DOHH2 (cell line): ENCODE measurements around the gene ANKS3.

Experiments used
- H3F3A ChIP-seq: fragments of 200-600 bp; sonication (generic), shearing (Covaris generic); 2 replicates; pipeline ENCODE4 v1.6.0; 2016; ENCODE audit warnings: antibody characterized with exemption, mild to moderate bottlenecking; ENCODE audit not compliant: control insufficient read depth, insufficient read depth
- H3K27ac ChIP-seq: fragments of 200-600 bp; sonication (generic); 2 replicates; pipeline ENCODE4 v1.5.1; 2014; ENCODE audit warnings: low read depth, mild to moderate bottlenecking, low read length, moderate library complexity
- H3K27me3 ChIP-seq: fragments of 200-600 bp; sonication (generic); 2 replicates; pipeline ENCODE4 v1.6.1; 2014; ENCODE audit warnings: mild to moderate bottlenecking, low read length, mixed read lengths; ENCODE audit not compliant: control insufficient read depth
- H3K36me3 ChIP-seq: fragments of 200-600 bp; sonication (generic); 2 replicates; pipeline ENCODE4 v1.6.1; 2014; ENCODE audit warnings: mild to moderate bottlenecking, low read length, moderate library complexity, mixed read lengths; ENCODE audit not compliant: control insufficient read depth
- H3K4me1 ChIP-seq: fragments of 200-600 bp; sonication (generic); 2 replicates; pipeline ENCODE4 v1.6.1; 2014; ENCODE audit warnings: mild to moderate bottlenecking, low read length, mixed read lengths; ENCODE audit not compliant: control insufficient read depth
- H3K4me2 ChIP-seq: fragments of 200-600 bp; sonication (generic); 2 replicates; pipeline ENCODE4 v1.6.0; 2014; ENCODE audit warnings: mild to moderate bottlenecking, low read length, moderate library complexity
- H3K4me3 ChIP-seq: fragments of 200-600 bp; sonication (generic); 2 replicates; pipeline ENCODE4 v1.5.1; 2014; ENCODE audit warnings: mild to moderate bottlenecking, low read length, mixed read lengths
- H3K79me2 ChIP-seq: fragments of 200-600 bp; sonication (generic); 2 replicates; pipeline ENCODE4 v1.6.1; 2014; ENCODE audit warnings: mild to moderate bottlenecking, low read length, mixed read lengths; ENCODE audit not compliant: control insufficient read depth
- H3K9me2 ChIP-seq: fragments of 200-600 bp; sonication (generic); replicated peaks from 2 replicates; pipeline ENCODE4 v1.6.1; 2014; ENCODE audit warnings: mild to moderate bottlenecking, low read length, mixed read lengths; ENCODE audit not compliant: control insufficient read depth
- H3K9me3 ChIP-seq: fragments of 200-600 bp; sonication (generic); 2 replicates; pipeline ENCODE4 v1.6.1; 2014; ENCODE audit warnings: antibody characterized with exemption, low read length, mixed read lengths; ENCODE audit not compliant: control insufficient read depth, insufficient read depth
- H4K20me1 ChIP-seq: fragments of 200-600 bp; sonication (generic); 2 replicates; pipeline ENCODE4 v1.6.0; 2014; ENCODE audit warnings: low read depth, mild to moderate bottlenecking, antibody characterized with exemption, low read length, moderate library complexity; ENCODE audit not compliant: control insufficient read depth, insufficient read depth
- EZH2phosphoT487 ChIP-seq: fragments of 200-600 bp; sonication (generic); IDR thresholded peaks from 2 replicates; pipeline ENCODE4 v1.6.1; 2017; ENCODE audit warnings: borderline replicate concordance, mild to moderate bottlenecking, antibody characterized with exemption, low read length, moderate library complexity, mixed read lengths
- TF ChIP-seq, protein P1 (sequence below): fragments of 200-600 bp; sonication (generic); IDR thresholded peaks from one replicate; pipeline ENCODE4 v1.5.1; 2014; ENCODE audit warnings: antibody characterized with exemption, mild to moderate bottlenecking, low read depth, low read length; ENCODE audit not compliant: poor library complexity, severe bottlenecking

ANKS3 gene

GRCh38 chr16:4648917-4649316 is 85.2 kb downstream of the ANKS3 start:
- peaks cover 25% of the 10 kb centered on the region for H3K79me2 ChIP-seq
- no peaks in the 10 kb centered on the region for H4K20me1 ChIP-seq
- H3K27ac ChIP-seq = no peak overlapping the region
- no peak overlapping the region for H3K4me2 ChIP-seq
- H3K9me3 ChIP-seq = no peaks in the 10 kb centered on the region
- no peak overlapping the region for H3K4me3 ChIP-seq
- H3K9me2 ChIP-seq = no peaks in the 10 kb centered on the region
- no peaks in the 10 kb centered on the region for H3K4me1 ChIP-seq
- no peaks in the 10 kb centered on the region for H3K27me3 ChIP-seq
- TF ChIP-seq, protein P1, sequence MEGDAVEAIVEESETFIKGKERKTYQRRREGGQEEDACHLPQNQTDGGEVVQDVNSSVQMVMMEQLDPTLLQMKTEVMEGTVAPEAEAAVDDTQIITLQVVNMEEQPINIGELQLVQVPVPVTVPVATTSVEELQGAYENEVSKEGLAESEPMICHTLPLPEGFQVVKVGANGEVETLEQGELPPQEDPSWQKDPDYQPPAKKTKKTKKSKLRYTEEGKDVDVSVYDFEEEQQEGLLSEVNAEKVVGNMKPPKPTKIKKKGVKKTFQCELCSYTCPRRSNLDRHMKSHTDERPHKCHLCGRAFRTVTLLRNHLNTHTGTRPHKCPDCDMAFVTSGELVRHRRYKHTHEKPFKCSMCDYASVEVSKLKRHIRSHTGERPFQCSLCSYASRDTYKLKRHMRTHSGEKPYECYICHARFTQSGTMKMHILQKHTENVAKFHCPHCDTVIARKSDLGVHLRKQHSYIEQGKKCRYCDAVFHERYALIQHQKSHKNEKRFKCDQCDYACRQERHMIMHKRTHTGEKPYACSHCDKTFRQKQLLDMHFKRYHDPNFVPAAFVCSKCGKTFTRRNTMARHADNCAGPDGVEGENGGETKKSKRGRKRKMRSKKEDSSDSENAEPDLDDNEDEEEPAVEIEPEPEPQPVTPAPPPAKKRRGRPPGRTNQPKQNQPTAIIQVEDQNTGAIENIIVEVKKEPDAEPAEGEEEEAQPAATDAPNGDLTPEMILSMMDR = no peak
- no peaks in the 10 kb centered on the region for H3F3A ChIP-seq
- peaks cover 16% of the 10 kb centered on the region for H3K36me3 ChIP-seq

GRCh38 chr16:4647644-4647980 is 86.5 kb downstream of the ANKS3 start:
- Histone ChIP-seq H3F3A (no peaks in the 10 kb centered on the region), H3K4me1 (no peaks in the 10 kb centered on the region), H3K36me3 (peaks cover 16% of the 10 kb centered on the region), H3K9me3 (no peaks in the 10 kb centered on the region), H3K27me3 (no peaks in the 10 kb centered on the region), H4K20me1 (no peaks in the 10 kb centered on the region), H3K9me2 (no peaks in the 10 kb centered on the region), H3K27ac (no peak overlapping the region), H3K79me2 (peaks cover 31% of the 10 kb centered on the region), H3K4me3 (no peak overlapping the region), H3K4me2 (no peak overlapping the region)
- TF ChIP-seq, protein P1 = no peak
- no peak for TF ChIP-seq EZH2phosphoT487

GRCh38 chr16:4646773-4647643 is 87.1 kb downstream of the ANKS3 start:
- Histone ChIP-seq H3K79me2 (peaks cover 33% of the 10 kb centered on the region), H3K4me3 (no peak overlapping the region), H3K4me1 (no peaks in the 10 kb centered on the region), H4K20me1 (no peaks in the 10 kb centered on the region), H3K27me3 (no peaks in the 10 kb centered on the region), H3K27ac (no peak overlapping the region), H3K4me2 (no peak overlapping the region), H3K9me2 (no peaks in the 10 kb centered on the region), H3K9me3 (no peaks in the 10 kb centered on the region), H3K36me3 (peaks cover 16% of the 10 kb centered on the region), H3F3A (no peaks in the 10 kb centered on the region)
- no peak for TF ChIP-seq EZH2phosphoT487
- TF ChIP-seq, protein P1 = no peak
